Measurements from ENCODE around the gene RUNDC3A.
"Not testable (repeated sequence)": the region's sequence is repeated elsewhere in the genome, so short reads cannot be mapped to it uniquely, and the experiment has no call there.

The RUNDC3A gene

DNA sequence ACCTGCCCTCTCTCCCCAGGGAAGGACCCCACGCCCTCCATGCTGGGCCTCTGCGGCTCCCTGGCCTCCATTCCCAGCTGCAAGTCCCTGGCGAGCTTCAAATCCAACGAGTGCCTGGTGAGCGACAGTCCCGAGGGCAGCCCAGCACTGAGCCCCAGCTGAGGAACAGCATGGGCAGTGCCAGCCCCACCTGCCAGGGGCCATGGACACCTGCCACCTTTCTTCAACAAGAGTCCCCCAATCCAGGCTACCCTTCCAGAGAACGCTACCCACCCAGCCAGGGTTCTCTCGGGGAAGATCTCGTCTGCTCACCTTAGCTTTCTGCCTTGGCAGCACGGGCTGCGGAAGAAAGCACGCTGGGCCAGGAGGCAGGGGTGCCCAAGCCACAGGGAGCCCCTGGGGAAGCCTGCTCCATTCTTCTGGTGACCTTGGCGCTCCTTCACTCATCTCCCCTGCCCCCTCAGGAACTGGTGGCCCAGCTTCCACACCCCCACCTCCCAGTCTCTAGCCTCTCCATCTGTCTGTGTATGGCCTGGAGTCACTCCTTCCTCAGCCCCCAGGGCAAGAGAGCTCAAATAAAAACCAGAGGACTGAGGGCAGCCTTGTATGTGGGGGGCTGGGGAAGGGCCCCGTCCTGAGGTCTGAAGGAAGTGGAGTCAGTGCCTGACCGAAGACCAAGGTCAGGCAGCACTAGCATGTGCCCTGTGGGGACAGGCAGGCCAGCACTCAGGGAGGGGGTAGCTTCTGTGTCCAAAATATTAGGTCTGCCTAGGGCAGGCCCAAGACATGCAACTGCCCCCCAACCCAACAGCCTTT, 9.9 kb downstream of the RUNDC3A start:
- no peak for DNase-seq (ENCODE audit: low read depth in 2 of 2)

DNA sequence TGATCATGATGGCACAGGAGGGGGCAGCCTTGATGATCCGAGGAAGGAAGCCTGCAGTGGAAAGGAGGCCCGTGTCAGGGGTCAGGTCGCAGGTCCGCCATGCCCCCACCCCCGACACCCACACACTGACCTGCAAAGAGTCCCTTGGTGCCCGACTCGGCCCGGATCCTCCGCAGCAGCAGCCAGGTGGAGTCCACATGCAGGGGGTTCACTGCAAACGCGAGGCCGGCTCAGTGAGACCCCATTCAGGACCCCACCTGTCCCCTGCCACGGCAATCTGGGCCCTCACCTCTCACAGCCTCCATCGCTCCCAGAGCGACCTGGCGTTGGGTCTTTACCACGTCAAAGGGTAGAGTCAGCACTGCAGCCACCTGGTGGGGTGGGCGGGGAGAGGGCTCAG, 11.7 kb downstream of the RUNDC3A start:
- DNase-seq (ENCODE audit: low read depth in 2 of 2) = no peak

DNA sequence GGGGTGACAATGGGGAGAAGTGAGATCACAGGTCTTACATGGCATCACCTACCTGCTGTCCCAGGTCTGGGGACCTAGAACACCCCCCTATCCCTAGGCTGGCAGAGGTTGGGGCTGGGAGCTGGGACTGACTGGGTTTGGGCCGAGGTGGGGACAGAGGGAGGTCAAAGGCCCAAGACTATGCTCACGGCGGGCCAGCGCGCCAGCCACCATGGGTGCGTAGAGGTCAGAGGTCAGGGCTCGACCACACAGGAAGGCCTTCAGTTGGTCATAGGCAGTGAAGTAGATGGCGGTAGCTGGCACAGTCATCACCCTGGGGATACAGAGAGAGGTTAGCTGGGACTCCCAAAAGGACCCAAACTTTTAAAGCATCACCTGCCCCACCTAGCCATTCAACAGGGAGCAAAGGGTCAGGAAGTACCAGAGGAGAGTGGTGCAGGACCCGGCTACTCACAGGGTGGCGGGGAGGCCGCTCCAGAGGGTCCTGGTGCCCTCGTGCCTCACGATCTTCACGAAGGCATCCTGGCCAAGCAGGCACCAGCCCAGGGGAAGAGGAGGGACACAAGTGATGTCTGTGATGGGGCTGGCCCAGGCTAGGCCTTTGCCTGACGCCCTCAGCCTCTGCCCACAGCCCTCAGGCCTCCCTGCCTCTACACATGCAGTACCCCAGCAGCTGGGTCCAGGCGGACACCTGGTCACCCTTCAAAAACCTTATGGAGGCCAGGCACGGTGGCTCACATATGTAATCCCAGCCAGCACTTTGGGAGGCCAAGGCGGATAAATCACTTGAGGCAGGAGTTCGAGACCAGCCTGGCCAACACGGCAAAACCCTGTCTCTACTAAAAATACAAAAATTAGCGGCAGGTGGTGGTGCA, 13.1 kb downstream of the RUNDC3A start:
- DNase-seq (ENCODE audit: low read depth in 2 of 2) = no peak

GRCh38 chr17:44322236-44322895, 14.0 kb downstream of the RUNDC3A start:
- DNase-seq (ENCODE audit: low read depth in 2 of 2) = no peak

GRCh38 chr17:44323359-44324091, 15.1 kb downstream of the RUNDC3A start:
- no peak for DNase-seq (ENCODE audit: low read depth in 2 of 2)

GRCh38 chr17:44324092-44324570, 15.7 kb downstream of the RUNDC3A start:
- DNase-seq (ENCODE audit: low read depth in 2 of 2) = no peak

GRCh38 chr17:44324571-44325275, 16.3 kb downstream of the RUNDC3A start, which contains the start of gene SLC25A39:
Gene SLC25A39, minus strand, starts transcription at chr17:44324823. Its CDS starts 1,261 bp downstream, at chr17:44323562.
- DNase-seq (ENCODE audit: low read depth in 2 of 2) = peak; percentile 87 to 90

- DNase-seq (ENCODE audit: low read depth in 2 of 2) = peak; percentile 90 to 94
These were observed 18.6 kb downstream of the RUNDC3A start for GRCh38 chr17:44326861-44327444.

DNA sequence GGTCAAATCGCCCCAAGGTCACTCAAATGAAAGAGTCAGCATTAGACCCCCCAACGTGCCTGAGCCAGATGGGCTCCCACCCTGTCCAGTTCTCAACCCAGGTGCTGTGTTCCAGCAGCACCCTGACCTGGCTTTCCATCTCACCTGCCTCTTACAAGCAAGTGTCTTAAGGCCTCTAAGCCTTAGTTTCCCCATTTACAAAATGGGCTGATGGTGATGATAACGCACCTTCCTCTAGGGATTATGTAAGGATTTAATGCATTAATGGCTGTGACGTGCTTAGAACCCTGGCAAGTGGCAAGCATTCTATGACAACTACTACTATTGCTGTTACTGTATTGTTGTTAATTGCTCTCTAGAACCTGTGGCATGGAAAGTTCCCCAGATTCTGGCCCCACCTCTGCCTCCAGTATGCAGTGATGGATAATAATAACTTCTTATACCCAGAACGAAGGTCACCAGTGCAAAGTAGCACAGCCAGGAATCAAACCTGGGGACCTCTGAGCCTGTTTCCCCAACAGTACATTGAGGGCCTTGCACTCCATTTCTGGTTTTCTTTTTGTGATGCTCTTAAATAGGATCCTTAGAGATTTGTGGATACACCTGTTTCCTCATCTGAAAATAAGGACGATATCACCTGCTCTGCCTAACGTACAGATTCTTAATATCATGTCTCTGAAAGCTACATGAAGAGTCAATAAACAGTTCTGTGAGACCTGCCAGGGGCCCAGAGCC, 19.5 kb downstream of the RUNDC3A start:
- DNase-seq (ENCODE audit: low read depth in 2 of 2) = no peak

- not testable (repeated sequence) for DNase-seq (ENCODE audit: low read depth in 2 of 2)
These were observed 21.1 kb downstream of the RUNDC3A start for GRCh38 chr17:44329516-44329915.

DNA sequence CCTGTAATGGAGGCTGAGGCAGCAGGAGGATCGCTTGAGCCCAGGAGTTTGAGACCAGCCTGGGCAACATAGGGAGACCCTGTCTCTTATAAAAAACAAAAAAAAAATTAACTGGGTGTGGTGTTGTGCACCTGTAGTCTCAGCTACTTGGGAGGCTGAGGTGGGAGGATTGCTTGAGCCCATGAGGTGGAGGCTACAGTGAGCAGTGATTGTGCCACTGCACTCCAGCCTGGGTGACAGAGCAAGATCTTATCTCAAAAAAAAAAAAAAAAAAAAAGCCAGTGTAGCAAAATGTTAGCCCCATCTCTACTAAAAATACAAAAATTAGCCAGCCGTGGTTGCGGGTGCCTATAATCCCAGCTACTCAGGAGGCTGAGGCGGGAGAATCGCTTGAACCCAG, 21.9 kb downstream of the RUNDC3A start:
- not testable (repeated sequence) for DNase-seq (ENCODE audit: low read depth in 2 of 2)

GRCh38 chr17:44331249-44331760, 22.9 kb downstream of the RUNDC3A start:
- DNase-seq (ENCODE audit: low read depth in 2 of 2) = peak in 1 of 2 donors; percentile 58

GRCh38 chr17:44333371-44333770, 25.0 kb downstream of the RUNDC3A start:
- no peak for DNase-seq (ENCODE audit: low read depth in 2 of 2)

DNA sequence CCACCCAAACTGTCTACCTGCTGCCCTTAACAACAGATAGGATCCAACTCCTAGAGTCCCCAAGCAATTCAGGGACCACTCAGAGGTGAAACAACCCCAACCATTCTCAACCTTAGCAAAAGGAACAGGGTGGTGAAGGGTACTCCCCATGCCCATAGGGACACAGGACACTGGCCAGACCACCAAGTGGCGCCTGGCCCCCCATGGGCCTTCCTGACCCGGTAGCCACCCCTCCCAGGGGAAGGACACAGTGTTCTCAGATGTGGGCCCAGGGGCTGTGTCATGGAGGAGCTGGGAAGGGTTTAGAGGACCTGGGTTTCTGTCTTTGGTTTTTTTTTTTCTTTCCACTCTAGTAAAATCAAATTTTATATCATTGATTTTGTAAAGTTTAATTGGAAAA, 25.9 kb downstream of the RUNDC3A start:
- DNase-seq (ENCODE audit: low read depth in 2 of 2) = no peak

GRCh38 chr17:44334727-44335126, 26.3 kb downstream of the RUNDC3A start:
- no peak for DNase-seq (ENCODE audit: low read depth in 2 of 2)

DNA sequence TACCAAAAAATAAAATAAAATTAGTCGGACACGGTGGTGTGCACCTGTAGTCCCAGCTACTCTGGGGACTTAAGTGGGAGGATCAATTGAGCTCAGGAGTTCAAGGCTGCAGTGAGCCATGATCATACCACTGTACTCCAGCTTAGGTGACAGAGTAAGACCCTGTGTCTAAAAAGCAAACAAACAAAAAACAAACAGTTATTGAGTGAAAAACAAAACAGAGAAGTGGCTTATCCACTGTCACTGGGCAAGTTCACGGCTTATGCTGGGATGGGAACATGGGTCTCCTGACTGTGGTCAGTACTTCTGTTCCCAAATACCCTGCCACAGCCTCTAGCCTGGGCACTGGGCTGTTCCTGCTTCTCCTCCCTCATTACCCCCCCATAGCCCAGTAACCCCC, 27.2 kb downstream of the RUNDC3A start:
- no peak for DNase-seq (ENCODE audit: low read depth in 2 of 2)

DNA sequence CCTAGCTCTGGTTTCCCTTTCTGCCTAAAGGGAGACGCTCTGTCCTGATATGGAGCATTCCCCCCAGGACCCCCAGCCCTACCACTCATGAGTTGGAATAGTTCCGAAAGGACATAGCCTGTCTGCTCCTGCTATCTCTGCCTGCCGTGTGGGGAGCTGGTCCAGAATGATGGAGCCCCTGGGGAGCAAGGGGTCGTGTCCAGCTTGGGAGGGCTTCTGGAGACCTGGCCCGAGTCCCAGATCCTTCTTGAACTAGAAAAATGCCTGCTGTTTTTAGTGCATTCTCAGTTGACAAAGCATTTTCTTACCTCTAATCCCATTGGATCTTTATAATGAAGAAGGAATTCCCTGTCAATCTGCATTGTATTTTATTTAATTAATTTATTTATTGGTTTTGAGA, 27.6 kb downstream of the RUNDC3A start:
- DNase-seq (ENCODE audit: low read depth in 2 of 2) = no peak

DNA sequence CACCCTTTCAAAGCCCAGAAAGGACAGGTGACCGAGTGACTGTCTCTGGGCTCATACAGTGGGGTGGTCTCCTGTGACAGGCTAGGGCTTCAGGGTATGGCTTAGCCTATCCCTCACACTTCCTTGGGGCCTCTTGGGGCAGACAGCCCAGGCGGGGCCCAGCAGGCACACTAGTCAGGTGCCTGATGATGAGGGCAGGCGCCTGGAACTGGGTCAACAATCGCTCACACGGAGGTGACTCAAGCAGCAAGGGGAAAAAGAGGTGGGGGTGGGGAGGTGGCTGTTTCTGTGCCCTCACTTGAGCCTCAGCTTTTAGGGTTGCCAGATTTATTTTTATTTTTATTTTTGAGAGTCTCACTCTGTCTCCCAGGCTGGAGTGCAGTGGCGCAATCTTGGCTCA, 30.3 kb downstream of the RUNDC3A start:
- DNase-seq (ENCODE audit: low read depth in 2 of 2) = no peak

GRCh38 chr17:44340553-44340952, 32.2 kb downstream of the RUNDC3A start:
- DNase-seq (ENCODE audit: low read depth in 2 of 2) = not testable (repeated sequence)
